ENCODE measurements around the gene IGFN1.

The IGFN1 gene

GRCh38 chr1:201190624-201191051, at the start of gene IGFN1:
Gene IGFN1, plus strand, starts transcription at chr1:201190824. Its CDS starts 2,470 bp downstream, at chr1:201193294.
- Histone ChIP-seq H3K27ac (ENCODE audit: low read length) (no peak within 1 kb of the TSS), H3K4me2 (ENCODE audit: insufficient read depth, low read length) (no peak within 1 kb of the TSS), H3K27me3 (ENCODE audit: insufficient read depth, low read length, poor library complexity) (peaks cover 26% of the 10 kb centered on the region), H4K20me1 (ENCODE audit: insufficient read depth, low read length) (peaks cover 4% of the 10 kb centered on the region; the same call in 1 of the 2 replicates), H3K9ac (ENCODE audit: low read depth, low read length) (no peak within 1 kb of the TSS), H3K36me3 (ENCODE audit: insufficient read depth, low read length) (no peaks in the 10 kb centered on the region), H3K4me1 (ENCODE audit: insufficient read depth, low read length) (no peaks in the 10 kb centered on the region), H3K79me2 (ENCODE audit: insufficient read depth, low read length) (no peaks in the 10 kb centered on the region), H3K4me3 (ENCODE audit: low read depth in 1 of 2, low read length in 2 of 2) (no peak within 1 kb of the TSS), H3K9me3 (ENCODE audit: insufficient read depth, low read length, severe bottlenecking) (no peaks in the 10 kb centered on the region), H2AFZ (ENCODE audit: low read depth, low read length) (no peak within 1 kb of the TSS)
- ATAC-seq (ENCODE audit: insufficient read depth, low read depth): no peak
- no peak for DNase-seq
- TF ChIP-seq CTCF (IDR thresholded peaks at IDR 0.05; ENCODE audit: borderline replicate concordance, extremely low read depth, low read length, poor library complexity, severe bottlenecking): no peak
- no peak for TF ChIP-seq EZH2 (IDR thresholded peaks at IDR 0.05; ENCODE audit: borderline replicate concordance, low read depth, low read length, severe bottlenecking)

DNA sequence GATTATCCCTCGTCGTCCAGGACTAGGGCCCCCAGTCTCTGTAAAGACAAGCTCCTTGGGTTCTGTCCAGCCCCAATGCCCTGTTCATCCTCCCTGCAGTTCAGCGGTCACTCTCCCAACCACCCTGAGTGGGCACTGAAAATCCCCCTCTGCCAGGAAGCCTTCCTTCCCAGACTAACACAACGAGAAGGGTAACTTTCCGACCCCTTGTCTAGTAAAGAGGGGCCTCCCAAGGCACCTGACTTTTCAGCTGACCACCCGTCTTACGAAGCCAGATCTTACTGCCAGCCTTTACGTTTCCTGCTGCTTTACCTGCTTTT, 49.7 kb upstream of the IGFN1 start:
- no peak overlapping the region for H3K4me2 ChIP-seq (ENCODE audit: insufficient read depth, low read length)
- DNase-seq (no peak), ATAC-seq (ENCODE audit: insufficient read depth, low read depth) (no peak)
- H2AFZ ChIP-seq (ENCODE audit: low read depth, low read length): no peak overlapping the region
- H3K27ac ChIP-seq (ENCODE audit: low read length): no peak overlapping the region
- no peaks in the 10 kb centered on the region for H3K79me2 ChIP-seq (ENCODE audit: insufficient read depth, low read length)
- H3K4me3 ChIP-seq (ENCODE audit: low read depth in 1 of 2, low read length in 2 of 2): no peak overlapping the region
- no peak for TF ChIP-seq CTCF (IDR thresholded peaks at IDR 0.05; ENCODE audit: borderline replicate concordance, extremely low read depth, low read length, poor library complexity, severe bottlenecking)
- no peak for TF ChIP-seq EZH2 (IDR thresholded peaks at IDR 0.05; ENCODE audit: borderline replicate concordance, low read depth, low read length, severe bottlenecking)
- H3K27me3 ChIP-seq (ENCODE audit: insufficient read depth, low read length, poor library complexity): no peaks in the 10 kb centered on the region
- H3K9me3 ChIP-seq (ENCODE audit: insufficient read depth, low read length, severe bottlenecking): no peaks in the 10 kb centered on the region
- H3K4me1 ChIP-seq (ENCODE audit: insufficient read depth, low read length): no peaks in the 10 kb centered on the region
- peaks cover 16% of the 10 kb centered on the region for H4K20me1 ChIP-seq (ENCODE audit: insufficient read depth, low read length)
- peaks cover 88% of the 10 kb centered on the region for H3K36me3 ChIP-seq (ENCODE audit: insufficient read depth, low read length)
- no peak overlapping the region for H3K9ac ChIP-seq (ENCODE audit: low read depth, low read length)

DNA sequence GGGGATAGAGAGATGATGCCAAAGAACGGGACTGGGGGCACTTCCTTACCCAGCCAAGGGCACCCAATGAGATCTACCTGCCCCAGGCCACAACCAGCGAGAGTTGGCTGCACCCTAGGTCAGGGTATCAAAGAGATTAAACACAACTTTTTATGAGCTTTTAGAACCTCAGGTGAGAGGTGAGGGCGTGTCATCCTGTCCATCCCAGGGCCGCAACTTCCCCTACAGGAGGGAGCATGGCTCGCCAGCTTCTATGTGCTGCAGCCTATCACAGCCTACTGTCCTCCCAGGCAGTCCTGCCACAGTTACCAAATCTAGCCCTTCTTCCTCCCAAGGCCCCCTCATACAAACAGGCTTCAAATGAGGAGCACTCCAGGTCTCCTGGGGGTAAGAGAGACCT, 49.2 kb upstream of the IGFN1 start:
- TF ChIP-seq CTCF (IDR thresholded peaks at IDR 0.05; ENCODE audit: borderline replicate concordance, extremely low read depth, low read length, poor library complexity, severe bottlenecking) (no peak), EZH2 (IDR thresholded peaks at IDR 0.05; ENCODE audit: borderline replicate concordance, low read depth, low read length, severe bottlenecking) (no peak)
- H3K36me3 ChIP-seq (ENCODE audit: insufficient read depth, low read length): peaks cover 88% of the 10 kb centered on the region

More for the DNA sequence above, 49.2 kb upstream of the IGFN1 start:
- ATAC-seq (ENCODE audit: insufficient read depth, low read depth) (no peak), DNase-seq (no peak)
- Histone ChIP-seq H2AFZ (ENCODE audit: low read depth, low read length) (no peak overlapping the region), H3K9me3 (ENCODE audit: insufficient read depth, low read length, severe bottlenecking) (no peaks in the 10 kb centered on the region), H3K79me2 (ENCODE audit: insufficient read depth, low read length) (no peaks in the 10 kb centered on the region), H3K27ac (ENCODE audit: low read length) (no peak overlapping the region), H4K20me1 (ENCODE audit: insufficient read depth, low read length) (peaks cover 16% of the 10 kb centered on the region), H3K27me3 (ENCODE audit: insufficient read depth, low read length, poor library complexity) (no peaks in the 10 kb centered on the region), H3K4me3 (ENCODE audit: low read depth in 1 of 2, low read length in 2 of 2) (no peak overlapping the region), H3K4me2 (ENCODE audit: insufficient read depth, low read length) (no peak overlapping the region), H3K9ac (ENCODE audit: low read depth, low read length) (no peak overlapping the region), H3K4me1 (ENCODE audit: insufficient read depth, low read length) (no peaks in the 10 kb centered on the region)
